GM12878 (cell line): Measurements from ENCODE around the gene TLNRD1. TPM values are rescaled to one million over a fixed set of nuclear protein-coding genes. Genes with fewer than 3 reads are reported as not detected.

Experiments
- BACH1 ChIP-seq: fragments of 450-650 bp; IDR thresholded peaks from 2 replicates; pipeline ENCODE4 v1.6.1; 2017; ENCODE audit warnings: mild to moderate bottlenecking, borderline replicate concordance
- CBX3 ChIP-seq: fragments of 200-600 bp; sonication (generic); IDR thresholded peaks from 2 replicates; pipeline ENCODE4 v1.6.1; 2016; ENCODE audit warnings: low read depth, borderline replicate concordance
- CEBPZ ChIP-seq: fragments of 150-350 bp; IDR thresholded peaks from 2 replicates; pipeline ENCODE4 v1.6.1; 2016; ENCODE audit warnings: low read depth, low read length
- EED ChIP-seq: sonication (generic); IDR thresholded peaks from 2 replicates; pipeline ENCODE4 v1.6.1; 2016; ENCODE audit warnings: antibody characterized with exemption, low read depth
- HDGF ChIP-seq: fragments of 450-650 bp; IDR thresholded peaks from 2 replicates; pipeline ENCODE4 v1.6.1; 2016; ENCODE audit warnings: antibody characterized with exemption
- PML ChIP-seq: IDR thresholded peaks from 2 replicates; pipeline ENCODE4 v1.6.1; 2012; ENCODE audit warnings: low read length, inconsistent platforms
- SMARCA5 ChIP-seq: fragments of 450-650 bp; IDR thresholded peaks from 2 replicates; pipeline ENCODE4 v1.6.1; 2017; ENCODE audit warnings: mild to moderate bottlenecking
- SPI1 ChIP-seq: IDR thresholded peaks from 2 replicates; pipeline ENCODE4 v1.6.1; 2011; ENCODE audit warnings: low read depth, mild to moderate bottlenecking, low read length, moderate library complexity, borderline replicate concordance; ENCODE audit not compliant: insufficient read depth
- SRF ChIP-seq, 2 experiments: IDR thresholded peaks; 2 replicates each; pipeline ENCODE4 v1.6.1; 2011; ENCODE audit warnings: low read depth in 2 of 2, low read length in 2 of 2, mild to moderate bottlenecking in 1 of 2, moderate library complexity in 1 of 2
- TCF12 ChIP-seq: IDR thresholded peaks from 2 replicates; pipeline ENCODE4 v1.6.1; 2011; ENCODE audit warnings: low read depth, mild to moderate bottlenecking, low read length
- ZNF24 ChIP-seq: fragments of 450-650 bp; IDR thresholded peaks from 2 replicates; pipeline ENCODE4 v1.6.1; 2017; ENCODE audit warnings: antibody characterized with exemption, mild to moderate bottlenecking
- ZNF592 ChIP-seq: fragments of 450-650 bp; IDR thresholded peaks from 2 replicates; pipeline ENCODE4 v1.6.1; 2017; ENCODE audit warnings: mild to moderate bottlenecking, moderate library complexity
- polyA plus RNA-seq, 11 experiments: library from polyadenylated mRNA; depleted of rRNA in 4 of 11; unstranded in 6 of 11; stranded (reverse) in 5 of 11; fragments of >200 nt; fragmentation: Nextera tagmentation in 4 of 11; fragmentation: Illumina TruSeq in 1 of 11; extraction: Ambion mirVana in 4 of 11; extraction: Trizol in 1 of 11; gene quantifications; 1 replicate in 1 of 11; 2 replicates in 10 of 11; pipeline versions ENCODE4 v1.2.1 to v1.2.3, GENCODE V29; 2011 to 2016; ENCODE audit warnings: inconsistent platforms in 2 of 11, missing spikeins in 2 of 11, low read depth in 1 of 11
- total RNA-seq, 4 experiments: library from RNA; depleted of rRNA in 3 of 4; stranded (reverse); fragments of >200 nt in 3 of 4; fragmentation: Illumina TruSeq in 1 of 4; extraction: Trizol in 1 of 4; gene quantifications; 2 replicates each; pipeline versions ENCODE4 v1.2.1 to v1.2.3, GENCODE V29; 2013 to 2021
- TF ChIP-seq, protein P1 (sequence below): fragments of 450-650 bp; IDR thresholded peaks from 2 replicates; pipeline ENCODE4 v1.6.1; 2017; ENCODE audit warnings: mild to moderate bottlenecking, moderate library complexity
- TF ChIP-seq, protein P2 (sequence below): fragments of 450-650 bp; IDR thresholded peaks from 2 replicates; pipeline ENCODE4 v1.6.1; 2018; ENCODE audit warnings: mild to moderate bottlenecking, low read depth, moderate library complexity; ENCODE audit not compliant: partially characterized antibody

Gene TLNRD1
- total and polyA plus RNA-seq, 10 of the 15 experiments (the other 5 are each of a cell fraction or from before 2014, with no cell fraction given), result 2.5 to 44.8 (median 9.1) TPM

GRCh38 chr15:81000624-81001151 is at the start of gene TLNRD1 (continued):
- TF ChIP-seq, protein P1, sequence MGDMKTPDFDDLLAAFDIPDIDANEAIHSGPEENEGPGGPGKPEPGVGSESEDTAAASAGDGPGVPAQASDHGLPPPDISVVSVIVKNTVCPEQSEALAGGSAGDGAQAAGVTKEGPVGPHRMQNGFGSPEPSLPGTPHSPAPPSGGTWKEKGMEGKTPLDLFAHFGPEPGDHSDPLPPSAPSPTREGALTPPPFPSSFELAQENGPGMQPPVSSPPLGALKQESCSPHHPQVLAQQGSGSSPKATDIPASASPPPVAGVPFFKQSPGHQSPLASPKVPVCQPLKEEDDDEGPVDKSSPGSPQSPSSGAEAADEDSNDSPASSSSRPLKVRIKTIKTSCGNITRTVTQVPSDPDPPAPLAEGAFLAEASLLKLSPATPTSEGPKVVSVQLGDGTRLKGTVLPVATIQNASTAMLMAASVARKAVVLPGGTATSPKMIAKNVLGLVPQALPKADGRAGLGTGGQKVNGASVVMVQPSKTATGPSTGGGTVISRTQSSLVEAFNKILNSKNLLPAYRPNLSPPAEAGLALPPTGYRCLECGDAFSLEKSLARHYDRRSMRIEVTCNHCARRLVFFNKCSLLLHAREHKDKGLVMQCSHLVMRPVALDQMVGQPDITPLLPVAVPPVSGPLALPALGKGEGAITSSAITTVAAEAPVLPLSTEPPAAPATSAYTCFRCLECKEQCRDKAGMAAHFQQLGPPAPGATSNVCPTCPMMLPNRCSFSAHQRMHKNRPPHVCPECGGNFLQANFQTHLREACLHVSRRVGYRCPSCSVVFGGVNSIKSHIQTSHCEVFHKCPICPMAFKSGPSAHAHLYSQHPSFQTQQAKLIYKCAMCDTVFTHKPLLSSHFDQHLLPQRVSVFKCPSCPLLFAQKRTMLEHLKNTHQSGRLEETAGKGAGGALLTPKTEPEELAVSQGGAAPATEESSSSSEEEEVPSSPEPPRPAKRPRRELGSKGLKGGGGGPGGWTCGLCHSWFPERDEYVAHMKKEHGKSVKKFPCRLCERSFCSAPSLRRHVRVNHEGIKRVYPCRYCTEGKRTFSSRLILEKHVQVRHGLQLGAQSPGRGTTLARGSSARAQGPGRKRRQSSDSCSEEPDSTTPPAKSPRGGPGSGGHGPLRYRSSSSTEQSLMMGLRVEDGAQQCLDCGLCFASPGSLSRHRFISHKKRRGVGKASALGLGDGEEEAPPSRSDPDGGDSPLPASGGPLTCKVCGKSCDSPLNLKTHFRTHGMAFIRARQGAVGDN, result peak; percentile 28
- TF ChIP-seq SRF (IDR thresholded peaks at IDR 0.05; ENCODE audit: low read depth in 2 of 2, low read length in 2 of 2) (no peak), BACH1 (0 out of 2 replicates have a peak, but pooled peaks have one; percentile 9), HDGF (no peak), EED (peak; percentile 46; the same call in 1 of the 2 replicates), ZNF24 (no peak), TCF12 (peak; percentile 18; the same call in 1 of the 2 replicates), CBX3 (no peak), PML (peak; percentile 59; the same call in 1 of the 2 replicates), ZNF592 (no peak), SPI1 (peak; percentile 58), CEBPZ (no peak), SMARCA5 (no peak)
- TF ChIP-seq, protein P2, sequence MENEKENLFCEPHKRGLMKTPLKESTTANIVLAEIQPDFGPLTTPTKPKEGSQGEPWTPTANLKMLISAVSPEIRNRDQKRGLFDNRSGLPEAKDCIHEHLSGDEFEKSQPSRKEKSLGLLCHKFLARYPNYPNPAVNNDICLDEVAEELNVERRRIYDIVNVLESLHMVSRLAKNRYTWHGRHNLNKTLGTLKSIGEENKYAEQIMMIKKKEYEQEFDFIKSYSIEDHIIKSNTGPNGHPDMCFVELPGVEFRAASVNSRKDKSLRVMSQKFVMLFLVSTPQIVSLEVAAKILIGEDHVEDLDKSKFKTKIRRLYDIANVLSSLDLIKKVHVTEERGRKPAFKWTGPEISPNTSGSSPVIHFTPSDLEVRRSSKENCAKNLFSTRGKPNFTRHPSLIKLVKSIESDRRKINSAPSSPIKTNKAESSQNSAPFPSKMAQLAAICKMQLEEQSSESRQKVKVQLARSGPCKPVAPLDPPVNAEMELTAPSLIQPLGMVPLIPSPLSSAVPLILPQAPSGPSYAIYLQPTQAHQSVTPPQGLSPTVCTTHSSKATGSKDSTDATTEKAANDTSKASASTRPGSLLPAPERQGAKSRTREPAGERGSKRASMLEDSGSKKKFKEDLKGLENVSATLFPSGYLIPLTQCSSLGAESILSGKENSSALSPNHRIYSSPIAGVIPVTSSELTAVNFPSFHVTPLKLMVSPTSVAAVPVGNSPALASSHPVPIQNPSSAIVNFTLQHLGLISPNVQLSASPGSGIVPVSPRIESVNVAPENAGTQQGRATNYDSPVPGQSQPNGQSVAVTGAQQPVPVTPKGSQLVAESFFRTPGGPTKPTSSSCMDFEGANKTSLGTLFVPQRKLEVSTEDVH, result no peak
